Endothelial cell of umbilical vein (primary cell): ENCODE measurements around the gene PGBD5. TPM values are rescaled to one million over a fixed set of nuclear protein-coding genes. Genes with fewer than 3 reads are reported as not detected.

Experiments used
- BruUV-seq: library from RNA; stranded (reverse); fragments of 400-500 nt; replicated peaks from 2 replicates; lab custom pipeline; 2021; lab: Mats Ljungman, UMichigan
- CTCF ChIA-PET: fragments of 300-600, 350-600 bp; sonication (Branson Sonifier 250); formaldehyde crosslinking; loops from one replicate; lab custom pipeline; 2021; ENCODE audit warnings: antibody characterized with exemption, inconsistent platforms; lab: Charles Lee
- POLR2A ChIA-PET: fragments of 300-600, 350-600 bp; sonication (Branson Sonifier 250); formaldehyde crosslinking; loops from one replicate; lab custom pipeline; 2021; ENCODE audit warnings: antibody characterized with exemption, inconsistent platforms; lab: Charles Lee
- DNase-seq: peaks from one replicate; pipeline ENCODE4 v3.0.0-alpha.2; 2011; ENCODE audit warnings: low read depth, low spot score
- FAIRE-seq: peaks from 2 replicates; lab custom pipeline; 2011; peaks lifted over from hg19 to GRCh38; lab: Jason Lieb, UNC
- H2AFZ ChIP-seq: 2 replicates; pipeline ENCODE4 v1.6.0; 2012; ENCODE audit warnings: low read depth, low read length, control low read depth, inconsistent platforms
- H3K27ac ChIP-seq: 2 replicates; pipeline ENCODE4 v1.5.1; 2011; ENCODE audit warnings: low read depth, mild to moderate bottlenecking, control low read depth, low read length, moderate library complexity; ENCODE audit not compliant: insufficient read depth
- H3K27me3 ChIP-seq, 2 experiments: 2 replicates each; pipeline versions ENCODE4 v1.6.0 to v1.6.1; 2011; ENCODE audit warnings: low read length in 2 of 2, mixed read lengths in 1 of 2; ENCODE audit not compliant: control insufficient read depth in 2 of 2, insufficient read depth in 2 of 2
- H3K36me3 ChIP-seq, 2 experiments: 2 replicates in 1 of 2; 3 replicates in 1 of 2; pipeline ENCODE4 v1.5.1; 2011; ENCODE audit warnings: low read length in 2 of 2, mild to moderate bottlenecking in 1 of 2, moderate library complexity in 1 of 2; ENCODE audit not compliant: control insufficient read depth in 2 of 2, insufficient read depth in 2 of 2; ENCODE audit errors: extremely low read depth in 1 of 2
- H3K4me1 ChIP-seq: 3 replicates; pipeline ENCODE4 v1.5.1; 2011; ENCODE audit warnings: mild to moderate bottlenecking, low read length; ENCODE audit not compliant: control insufficient read depth, insufficient read depth; ENCODE audit errors: extremely low read depth
- H3K4me2 ChIP-seq: 2 replicates; pipeline ENCODE4 v1.6.1; 2011; ENCODE audit warnings: low read length, control low read depth, mixed read lengths; ENCODE audit not compliant: insufficient read depth
- H3K4me3 ChIP-seq, 3 experiments: fragments of 200-600 bp in 1 of 3; sonication (generic), shearing (Covaris generic) in 1 of 3; replicated peaks in 1 of 3; 2 replicates each; pipeline ENCODE4 v1.5.1; 2011 to 2016; ENCODE audit warnings: control low read depth in 3 of 3, low read length in 3 of 3, mild to moderate bottlenecking in 2 of 3, inconsistent platforms in 1 of 3, low read depth in 1 of 3, moderate library complexity in 1 of 3; ENCODE audit not compliant: insufficient read depth in 1 of 3
- H3K79me2 ChIP-seq: 2 replicates; pipeline ENCODE4 v1.6.0; 2012; ENCODE audit warnings: low read length, inconsistent platforms; ENCODE audit not compliant: control insufficient read depth, insufficient read depth
- H3K9ac ChIP-seq: replicated peaks from 2 replicates; pipeline ENCODE3; 2011; ENCODE audit warnings: low read length, control low read depth; ENCODE audit not compliant: insufficient read depth; ENCODE audit errors: extremely low read depth
- H3K9me1 ChIP-seq: replicated peaks from 3 replicates; pipeline ENCODE4 v1.6.0; 2011; ENCODE audit warnings: mild to moderate bottlenecking, low read length; ENCODE audit not compliant: control insufficient read depth, insufficient read depth; ENCODE audit errors: extremely low read depth
- H3K9me3 ChIP-seq: replicated peaks from 2 replicates; pipeline ENCODE4 v1.5.1; 2012; ENCODE audit warnings: low read length, inconsistent platforms; ENCODE audit not compliant: control insufficient read depth, insufficient read depth
- H4K20me1 ChIP-seq: replicated peaks from 2 replicates; pipeline ENCODE3; 2011; ENCODE audit warnings: mild to moderate bottlenecking, low read length; ENCODE audit not compliant: control insufficient read depth, insufficient read depth; ENCODE audit errors: extremely low read depth
- EZH2 ChIP-seq: IDR thresholded peaks from 2 replicates; pipeline ENCODE4 v1.6.1; 2012; ENCODE audit warnings: borderline replicate concordance, low read depth, mild to moderate bottlenecking, moderate library complexity, low read length, inconsistent platforms; ENCODE audit not compliant: severe bottlenecking
- FOS ChIP-seq: IDR thresholded peaks from 2 replicates; pipeline ENCODE4 v1.6.1; 2011; ENCODE audit warnings: mild to moderate bottlenecking, low read length, moderate library complexity, borderline replicate concordance; ENCODE audit not compliant: insufficient read depth
- GATA2 ChIP-seq: IDR thresholded peaks from 2 replicates; pipeline ENCODE4 v1.7.0; 2011; ENCODE audit warnings: low read depth, mild to moderate bottlenecking, moderate library complexity, mixed read lengths, low read length; ENCODE audit not compliant: insufficient read length, insufficient read depth
- JUN ChIP-seq: IDR thresholded peaks from 2 replicates; pipeline ENCODE4 v1.6.1; 2011; ENCODE audit warnings: borderline replicate concordance, low read depth; ENCODE audit not compliant: insufficient read length, insufficient read depth
- MYC ChIP-seq: IDR thresholded peaks from one replicate; pipeline ENCODE4 v1.6.1; 2011; ENCODE audit warnings: mild to moderate bottlenecking, low read depth, low read length
- POLR2A ChIP-seq: IDR thresholded peaks from 2 replicates; pipeline ENCODE4 v1.6.1; 2012; ENCODE audit warnings: low read depth, mild to moderate bottlenecking, control low read depth, low read length
- dilution Hi-C: fragments of 300-500 bp; cut with MboI; formaldehyde crosslinking; loops from one replicate; pipeline ENCODE4 v1.15.0; 2019; ENCODE audit warnings: low sequenced_read_pairs; ENCODE audit not compliant: extremely low pct_ligation_motif_present
- intact Hi-C: fragments of 100-400 bp; cut with micrococcal nuclease; formaldehyde crosslinking; loops from one replicate; pipeline ENCODE4 v1.10.0; 2022
- polyA plus RNA-seq, 4 experiments: library from polyadenylated mRNA; depleted of rRNA in 3 of 4; stranded (reverse) in 3 of 4; unstranded in 1 of 4; fragments of >200 nt; gene quantifications; 2 replicates each; pipeline versions ENCODE4 v1.2.1 to v1.2.3, GENCODE V29; 2011 to 2012; ENCODE audit warnings: missing spikeins in 1 of 4
- total RNA-seq: library from RNA; stranded (reverse); gene quantifications from 2 replicates; pipeline ENCODE4 v1.2.3, GENCODE V29; 2021

Gene PGBD5
- total and polyA plus RNA-seq, 2 donors (not counting 3 experiments of a cell fraction or from before 2014, with no cell fraction given): 0.03 TPM; not detected in 1

DNA sequence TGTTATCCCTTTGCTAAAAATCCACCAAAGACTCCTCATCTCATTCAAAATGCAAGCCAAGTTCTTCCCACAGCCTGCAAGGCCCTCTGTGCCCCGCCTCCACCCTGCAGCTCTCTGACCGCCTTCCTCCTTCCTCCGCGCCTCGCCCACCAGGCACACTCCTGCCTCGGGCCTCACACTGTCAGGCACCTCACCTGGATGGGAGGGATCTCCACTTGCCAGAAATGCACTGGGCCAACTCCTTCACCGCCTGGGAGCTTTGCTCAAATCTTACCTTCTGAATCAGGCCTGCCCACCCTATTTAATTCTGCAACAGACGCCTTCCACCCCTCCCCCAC is 26.2 kb downstream of the PGBD5 start:
- POLR2A ChIA-PET: no interaction called here
- Histone ChIP-seq H3K4me1 (no peaks in the 10 kb centered on the region), H3K27ac (no peak overlapping the region), H3K9ac (no peak overlapping the region), H3K9me3 (no peaks in the 10 kb centered on the region), H2AFZ (no peak overlapping the region), H3K9me1 (no peaks in the 10 kb centered on the region), H3K36me3 (no peaks in the 10 kb centered on the region), H3K4me3 (no peak overlapping the region), H4K20me1 (no peaks in the 10 kb centered on the region), H3K4me2 (no peak overlapping the region), H3K79me2 (no peaks in the 10 kb centered on the region), H3K27me3 (no peaks in the 10 kb centered on the region)
- FAIRE-seq (no peak), DNase-seq (no peak)
- TF ChIP-seq FOS: no peak
- TF ChIP-seq POLR2A: no peak
- TF ChIP-seq MYC: no peak
- dilution Hi-C loops (no loop called here), intact Hi-C loops (no loop called here)
- BruUV-seq: no TSS peak
- CTCF ChIA-PET: no interaction called here

DNA sequence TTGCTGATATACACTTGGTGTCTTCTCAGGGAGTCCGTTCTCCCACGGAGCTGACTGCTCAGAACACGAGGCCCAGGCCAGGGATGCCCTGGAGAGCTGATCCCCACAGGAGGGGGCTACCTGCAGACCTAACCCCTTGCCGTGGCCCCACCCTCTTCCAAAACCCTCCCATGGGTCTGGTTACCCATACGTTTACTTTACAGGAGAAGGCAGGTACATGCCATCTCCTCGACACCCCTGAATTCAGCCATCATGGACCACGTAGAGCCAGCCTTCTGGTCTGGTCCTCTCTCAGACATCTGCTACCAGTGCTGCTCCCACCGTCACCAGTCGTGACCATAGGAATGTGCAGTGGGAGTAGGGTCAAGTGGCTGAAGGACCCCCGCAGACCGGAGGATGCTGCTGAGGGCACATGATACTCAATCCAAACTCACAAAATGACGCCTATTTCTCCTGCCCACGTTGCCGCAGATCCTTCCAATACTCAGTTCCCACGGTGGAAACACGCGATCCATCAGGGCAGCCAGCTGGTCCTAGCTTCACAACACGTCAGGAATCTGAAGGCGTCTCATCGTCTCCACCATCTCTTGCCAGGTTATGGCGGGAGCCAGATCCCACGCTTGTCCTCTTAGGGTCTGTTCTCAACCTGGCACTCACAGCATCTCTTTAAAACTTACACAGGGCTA is 26.7 kb downstream of the PGBD5 start:
- POLR2A ChIA-PET: no interaction called here
- BruUV-seq: no TSS peak
- no peak overlapping the region for H2AFZ ChIP-seq
- H3K36me3 ChIP-seq: no peaks in the 10 kb centered on the region
- DNase-seq (no peak), FAIRE-seq (no peak)
- no peaks in the 10 kb centered on the region for H3K4me1 ChIP-seq
- no peak overlapping the region for H3K4me2 ChIP-seq
- intact Hi-C loops (no loop called here), dilution Hi-C loops (no loop called here)
- H3K79me2 ChIP-seq: no peaks in the 10 kb centered on the region
- CTCF ChIA-PET: no interaction called here
- no peak overlapping the region for H3K4me3 ChIP-seq
- no peaks in the 10 kb centered on the region for H3K9me1 ChIP-seq
- no peaks in the 10 kb centered on the region for H3K9me3 ChIP-seq
- H3K27me3 ChIP-seq: no peaks in the 10 kb centered on the region
- no peak overlapping the region for H3K27ac ChIP-seq
- no peaks in the 10 kb centered on the region for H4K20me1 ChIP-seq
- TF ChIP-seq EZH2 (no peak), JUN (no peak), POLR2A (no peak), GATA2 (no peak), MYC (no peak)
- no peak overlapping the region for H3K9ac ChIP-seq
